Measurements from ENCODE around the gene FRZB.

Gene FRZB

DNA sequence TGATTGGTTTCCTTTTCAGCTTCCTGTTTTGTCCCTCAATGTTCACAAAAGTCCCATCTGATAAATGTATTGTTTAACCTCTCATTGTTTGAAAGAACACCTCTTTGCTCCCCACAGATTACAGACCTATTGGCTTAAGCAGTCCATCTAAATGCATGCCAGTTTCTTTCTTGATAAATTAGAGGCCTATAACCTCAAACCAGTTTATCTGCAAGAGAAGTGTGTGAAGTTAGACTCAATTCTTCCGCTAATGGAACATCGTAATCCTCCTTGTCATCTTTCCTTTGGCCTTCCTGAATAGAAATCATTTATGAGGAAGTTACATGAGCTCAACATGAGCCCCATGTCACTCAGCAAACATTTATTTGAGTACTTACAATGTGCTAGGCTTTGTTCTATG is 74.0 kb downstream of the FRZB start:
- H3K9ac ChIP-seq (ENCODE audit: low read length) = no peak overlapping the region
- no peaks in the 10 kb centered on the region for H3K9me3 ChIP-seq (ENCODE audit: control insufficient read depth, insufficient read depth, low read depth, low read length)
- no peaks in the 10 kb centered on the region for H3K36me3 ChIP-seq (ENCODE audit: control insufficient read depth, insufficient read depth, low read length)
- peaks cover 4% of the 10 kb centered on the region; the same call in 1 of the 2 replicates for H3K4me1 ChIP-seq (ENCODE audit: control insufficient read depth, insufficient read depth, low read length)
- H3K27me3 ChIP-seq (ENCODE audit: control insufficient read depth, insufficient read depth, low read length) = no peaks in the 10 kb centered on the region
- no peak overlapping the region for H3K4me3 ChIP-seq (ENCODE audit: low read depth, low read length)
- no peak overlapping the region for H3K27ac ChIP-seq (ENCODE audit: low read depth, low read length)

DNA sequence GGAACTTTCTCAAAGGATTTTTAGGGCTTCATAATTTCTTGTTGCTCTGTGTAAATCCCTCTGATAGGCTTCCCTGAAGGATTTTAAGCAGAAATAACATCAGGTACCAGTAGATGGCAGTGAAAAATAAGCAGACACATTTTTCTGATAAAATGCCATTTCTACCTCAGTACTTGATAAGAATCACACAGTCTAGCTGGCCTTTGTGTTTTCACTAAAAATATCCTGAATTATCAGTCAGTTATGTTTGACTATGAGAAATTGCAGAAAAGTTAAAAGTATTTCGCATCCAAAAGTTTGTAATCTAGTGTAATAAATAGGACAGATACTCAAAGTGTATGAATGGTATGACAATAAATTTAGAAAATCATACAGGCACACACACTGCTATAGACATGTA is 81.7 kb downstream of the FRZB start:
- no peaks in the 10 kb centered on the region for H3K9me3 ChIP-seq (ENCODE audit: control insufficient read depth, insufficient read depth, low read depth, low read length)
- H3K27ac ChIP-seq (ENCODE audit: low read depth, low read length) = no peak overlapping the region
- peaks cover 12% of the 10 kb centered on the region for H3K36me3 ChIP-seq (ENCODE audit: control insufficient read depth, insufficient read depth, low read length)
- no peaks in the 10 kb centered on the region for H3K4me1 ChIP-seq (ENCODE audit: control insufficient read depth, insufficient read depth, low read length)
- no peak overlapping the region for H3K9ac ChIP-seq (ENCODE audit: low read length)
- H3K4me3 ChIP-seq (ENCODE audit: low read depth, low read length) = no peak overlapping the region
- no peaks in the 10 kb centered on the region for H3K27me3 ChIP-seq (ENCODE audit: control insufficient read depth, insufficient read depth, low read length)

DNA sequence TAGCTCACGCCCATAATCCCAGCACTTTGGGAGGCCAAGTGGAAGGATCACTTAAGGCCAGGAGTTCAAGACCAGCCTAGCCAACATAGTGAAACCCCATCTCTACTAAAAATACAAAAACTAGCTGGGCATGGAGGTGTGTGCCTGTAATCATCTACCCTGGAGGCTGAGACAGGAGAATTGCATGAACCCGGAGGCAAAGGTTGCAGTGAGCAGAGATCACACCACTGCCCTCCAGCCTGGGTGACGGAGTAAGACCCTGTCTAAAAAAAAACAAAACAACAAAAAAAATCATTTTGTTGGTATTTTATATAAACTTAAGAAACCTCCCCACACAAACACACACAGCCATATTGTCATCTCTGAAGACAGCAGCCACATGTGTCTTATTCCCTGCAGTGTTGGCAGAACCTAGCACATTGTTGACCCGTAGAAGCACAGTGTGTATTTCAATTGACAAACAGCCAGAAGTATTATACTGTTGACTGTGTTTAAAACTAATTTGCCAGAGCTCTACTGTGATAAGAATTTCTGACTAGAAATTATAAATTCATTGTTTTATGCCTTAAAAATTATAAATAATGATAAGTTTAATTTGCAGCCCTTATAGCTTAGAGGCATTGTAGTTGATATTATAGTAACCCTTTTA is 82.3 kb downstream of the FRZB start:
- no peaks in the 10 kb centered on the region for H3K9me3 ChIP-seq (ENCODE audit: control insufficient read depth, insufficient read depth, low read depth, low read length)
- H3K36me3 ChIP-seq (ENCODE audit: control insufficient read depth, insufficient read depth, low read length) = peaks cover 15% of the 10 kb centered on the region
- no peak overlapping the region for H3K4me3 ChIP-seq (ENCODE audit: low read depth, low read length)
- H3K27me3 ChIP-seq (ENCODE audit: control insufficient read depth, insufficient read depth, low read length) = no peaks in the 10 kb centered on the region
- H3K4me1 ChIP-seq (ENCODE audit: control insufficient read depth, insufficient read depth, low read length) = no peaks in the 10 kb centered on the region
- H3K9ac ChIP-seq (ENCODE audit: low read length) = no peak overlapping the region
- no peak overlapping the region for H3K27ac ChIP-seq (ENCODE audit: low read depth, low read length)
